Activated CD4-positive, CD25-positive, alpha-beta regulatory T cell treated with anti-CD3 and anti-CD28 coated beads, Interleukin-2, amount 50 U/mL, for 72 hours (primary cell): ENCODE measurements around the gene ZSCAN2.
A peak's percentile ranks its signal among the peaks of the same experiment; 100 is the strongest.

ENCODE experiments used
- DNase-seq: peaks from one replicate; pipeline ENCODE4 v3.0.0; 2021

The ZSCAN2 gene

GRCh38 chr15:84643838-84644237 is 43.0 kb downstream of the ZSCAN2 start:
- no peak for DNase-seq

GRCh38 chr15:84645496-84645895 is 44.7 kb downstream of the ZSCAN2 start:
- DNase-seq, result no peak

GRCh38 chr15:84645997-84646396 is 45.2 kb downstream of the ZSCAN2 start:
- no peak for DNase-seq

- no peak for DNase-seq
Measured at GRCh38 chr15:84647726-84648125, 46.9 kb downstream of the ZSCAN2 start.

- no peak for DNase-seq
Measured at GRCh38 chr15:84648539-84648938, 47.7 kb downstream of the ZSCAN2 start.

- no peak for DNase-seq
Measured at GRCh38 chr15:84649706-84650105, 48.9 kb downstream of the ZSCAN2 start.

- DNase-seq, result no peak
Measured at GRCh38 chr15:84653584-84653909, 52.7 kb downstream of the ZSCAN2 start.

- DNase-seq, result peak; percentile 98
Measured at GRCh38 chr15:84653910-84654688, 53.3 kb downstream of the ZSCAN2 start, which contains the start of gene WDR73. Gene WDR73, minus strand, starts transcription at chr15:84654283. Its CDS starts 9 bp downstream, at chr15:84654274.

- DNase-seq, result peak; percentile 71
Measured at GRCh38 chr15:84654689-84655453, 54.1 kb downstream of the ZSCAN2 start.

- DNase-seq, result no peak
Measured at GRCh38 chr15:84656972-84657371, 56.2 kb downstream of the ZSCAN2 start.

GRCh38 chr15:84657748-84658079 is 56.9 kb downstream of the ZSCAN2 start:
- DNase-seq, result no peak

GRCh38 chr15:84658080-84658787 is 57.4 kb downstream of the ZSCAN2 start, which contains the start of gene NMB:
Gene NMB, minus strand, starts transcription at chr15:84658199. Its CDS starts 47 bp downstream, at chr15:84658152.
- peak; percentile 80 for DNase-seq

GRCh38 chr15:84658788-84659411 is 58.1 kb downstream of the ZSCAN2 start:
- no peak for DNase-seq

- DNase-seq, result no peak
Measured at GRCh38 chr15:84659904-84660781, 59.3 kb downstream of the ZSCAN2 start.

- DNase-seq, result no peak
Measured at GRCh38 chr15:84661001-84661400, 60.2 kb downstream of the ZSCAN2 start.

GRCh38 chr15:84666373-84666772 is 65.6 kb downstream of the ZSCAN2 start:
- DNase-seq, result no peak

GRCh38 chr15:84668221-84668982 is 67.6 kb downstream of the ZSCAN2 start:
- no peak for DNase-seq

- no peak for DNase-seq
Measured at GRCh38 chr15:84669726-84670125, 68.9 kb downstream of the ZSCAN2 start.

- no peak for DNase-seq
Measured at GRCh38 chr15:84671211-84671610, 70.4 kb downstream of the ZSCAN2 start.
